CD4-positive, alpha-beta T cell treated with Interleukin-17A for 4 hours (primary cell): ENCODE data around the gene SLC22A12.

ENCODE experiments used
- DNase-seq: peaks from one replicate; pipeline ENCODE4 v3.0.0-alpha.2; 2020; ENCODE audit warnings: mixed read lengths

SLC22A12 gene

GRCh38 chr11:64605656-64606585 is 14.9 kb downstream of the SLC22A12 start:
- no peak for DNase-seq

- no peak for DNase-seq
These were observed 15.9 kb downstream of the SLC22A12 start for GRCh38 chr11:64606796-64607380.

GRCh38 chr11:64607381-64607985 is 16.5 kb downstream of the SLC22A12 start:
- no peak for DNase-seq

- no peak for DNase-seq
These were observed 17.0 kb downstream of the SLC22A12 start for GRCh38 chr11:64608046-64608445.

GRCh38 chr11:64608636-64609035 is 17.6 kb downstream of the SLC22A12 start:
- no peak for DNase-seq

- no peak for DNase-seq
These were observed 18.5 kb downstream of the SLC22A12 start for GRCh38 chr11:64609436-64610047.

GRCh38 chr11:64610596-64610995 is 19.6 kb downstream of the SLC22A12 start:
- no peak for DNase-seq

GRCh38 chr11:64611176-64611575 is 20.2 kb downstream of the SLC22A12 start:
- DNase-seq = no peak

- DNase-seq = peak; percentile 5
These were observed 21.0 kb downstream of the SLC22A12 start for GRCh38 chr11:64611869-64612646.

- no peak for DNase-seq
These were observed 22.6 kb downstream of the SLC22A12 start for GRCh38 chr11:64613648-64614047.

GRCh38 chr11:64614917-64615316 is 23.9 kb downstream of the SLC22A12 start:
- no peak for DNase-seq

- no peak for DNase-seq
These were observed 25.8 kb downstream of the SLC22A12 start for GRCh38 chr11:64616817-64617216.

- no peak for DNase-seq
These were observed 28.2 kb downstream of the SLC22A12 start for GRCh38 chr11:64619196-64619595.

- no peak for DNase-seq
These were observed 28.9 kb downstream of the SLC22A12 start for GRCh38 chr11:64619811-64620380.

GRCh38 chr11:64620381-64620971 is 29.5 kb downstream of the SLC22A12 start:
- no peak for DNase-seq

GRCh38 chr11:64621283-64622019 is 30.4 kb downstream of the SLC22A12 start:
- DNase-seq = no peak

- no peak for DNase-seq
These were observed 31.7 kb downstream of the SLC22A12 start for GRCh38 chr11:64622681-64623080.

- DNase-seq = no peak
These were observed 34.0 kb downstream of the SLC22A12 start for GRCh38 chr11:64624883-64625481.

GRCh38 chr11:64626637-64627036 is 35.6 kb downstream of the SLC22A12 start:
- no peak for DNase-seq

GRCh38 chr11:64627371-64627770 is 36.4 kb downstream of the SLC22A12 start:
- DNase-seq = no peak

- DNase-seq = no peak
These were observed 37.6 kb downstream of the SLC22A12 start for GRCh38 chr11:64628596-64628995.
